Neuronal stem cell (in vitro differentiated cells): ENCODE measurements around the gene DNAAF2.
"Not testable (repeated sequence)": the region's sequence is repeated elsewhere in the genome, so short reads cannot be mapped to it uniquely, and the experiment has no call there.

Source experiments
- DNase-seq: peaks from one replicate; pipeline ENCODE4 v3.0.0-alpha.2; 2013; ENCODE audit warnings: low spot score
- H2AFZ ChIP-seq: one replicate; pipeline ENCODE4 v1.6.1; 2013; ENCODE audit warnings: mild to moderate bottlenecking, low read length, inconsistent platforms
- H2AK5ac ChIP-seq: 2 replicates; pipeline ENCODE4 v1.6.1; 2013; ENCODE audit warnings: low read depth, mild to moderate bottlenecking, inconsistent platforms, low read length, moderate library complexity, mixed read lengths
- H2BK120ac ChIP-seq: 2 replicates; pipeline ENCODE4 v1.6.1; 2013; ENCODE audit warnings: low read depth, mild to moderate bottlenecking, inconsistent platforms, low read length, moderate library complexity, mixed read lengths
- H2BK12ac ChIP-seq: one replicate; pipeline ENCODE4 v1.6.1; 2013; ENCODE audit warnings: low read length, inconsistent platforms
- H2BK15ac ChIP-seq: 2 replicates; pipeline ENCODE4 v1.6.1; 2013; ENCODE audit warnings: mild to moderate bottlenecking, low read length, inconsistent platforms, mixed read lengths
- H2BK5ac ChIP-seq: one replicate; pipeline ENCODE4 v1.6.1; 2013; ENCODE audit warnings: inconsistent platforms, mild to moderate bottlenecking, low read length, moderate library complexity
- H3K14ac ChIP-seq: one replicate; pipeline ENCODE4 v1.6.1; 2013; ENCODE audit warnings: low read length, inconsistent platforms
- H3K18ac ChIP-seq: 2 replicates; pipeline ENCODE4 v1.6.1; 2013; ENCODE audit warnings: low read length, inconsistent platforms
- H3K23ac ChIP-seq: 2 replicates; pipeline ENCODE4 v1.6.1; 2013; ENCODE audit warnings: low read depth, mild to moderate bottlenecking, mixed read lengths, low read length, inconsistent platforms; ENCODE audit not compliant: poor library complexity
- H3K27ac ChIP-seq: replicated peaks from 3 replicates; pipeline ENCODE4 v1.5.1; 2013; ENCODE audit warnings: low read length, inconsistent platforms
- H3K27me3 ChIP-seq, 3 experiments: 2 replicates each; pipeline ENCODE4 v1.6.1; 2013; ENCODE audit warnings: low read length in 3 of 3, mild to moderate bottlenecking in 2 of 3, inconsistent platforms in 1 of 3, low read depth in 1 of 3, mixed read lengths in 1 of 3, moderate library complexity in 1 of 3; ENCODE audit not compliant: control insufficient read depth in 3 of 3, insufficient read depth in 3 of 3
- H3K36me3 ChIP-seq, 2 donors: replicated peaks in 1 of 2; 2 replicates each; pipeline ENCODE4 v1.6.1; 2013; ENCODE audit warnings: low read length in 2 of 2; ENCODE audit not compliant: control insufficient read depth in 2 of 2, insufficient read depth in 2 of 2
- H3K4ac ChIP-seq: 2 replicates; pipeline ENCODE4 v1.6.1; 2013; ENCODE audit warnings: inconsistent platforms, mild to moderate bottlenecking, low read length, moderate library complexity
- H3K4me1 ChIP-seq, 2 donors: 1 replicate in 1 of 2; 2 replicates in 1 of 2; pipeline ENCODE4 v1.6.1; 2013; ENCODE audit warnings: low read length in 2 of 2, low read depth in 1 of 2; ENCODE audit not compliant: control insufficient read depth in 2 of 2, insufficient read depth in 1 of 2
- H3K4me2 ChIP-seq: one replicate; pipeline ENCODE4 v1.6.1; 2013; ENCODE audit warnings: mild to moderate bottlenecking, low read length, inconsistent platforms; ENCODE audit not compliant: insufficient read depth, poor library complexity, severe bottlenecking
- H3K4me3 ChIP-seq, 2 donors: 2 replicates each; pipeline ENCODE4 v1.5.1; 2013; ENCODE audit warnings: low read length in 2 of 2, mild to moderate bottlenecking in 2 of 2, inconsistent platforms in 1 of 2, moderate library complexity in 1 of 2
- H3K79me1 ChIP-seq: one replicate; pipeline ENCODE4 v1.6.1; 2013; ENCODE audit warnings: low read depth, mild to moderate bottlenecking, inconsistent platforms, low read length, moderate library complexity
- H3K9ac ChIP-seq: one replicate; pipeline ENCODE4 v1.6.1; 2013; ENCODE audit warnings: mild to moderate bottlenecking, low read depth, low read length, inconsistent platforms; ENCODE audit not compliant: poor library complexity
- H3K9me3 ChIP-seq, 2 donors: replicated peaks in 1 of 2; 2 replicates each; pipeline versions ENCODE3 to v1.6.1; 2013; ENCODE audit warnings: low read length in 2 of 2, mild to moderate bottlenecking in 2 of 2, inconsistent platforms in 1 of 2, low read depth in 1 of 2, mixed read lengths in 1 of 2, moderate library complexity in 1 of 2; ENCODE audit not compliant: control insufficient read depth in 2 of 2, insufficient read depth in 1 of 2
- H4K8ac ChIP-seq: one replicate; pipeline ENCODE4 v1.6.1; 2013; ENCODE audit warnings: low read depth, mild to moderate bottlenecking, inconsistent platforms, low read length, moderate library complexity
- H4K91ac ChIP-seq: one replicate; pipeline ENCODE4 v1.6.1; 2013; ENCODE audit warnings: low read length, low read depth, mild to moderate bottlenecking, inconsistent platforms; ENCODE audit not compliant: poor library complexity
- WGBS, 2 donors: extraction: QIAGEN DNeasy Blood & Tissue Kit; methylation state at CpG; one replicate each; pipeline ENCODE4 v1.1.7; 2013; ENCODE audit warnings: missing lambda C conversion rate in 2 of 2, mixed read lengths in 1 of 2; ENCODE audit not compliant: insufficient read length in 2 of 2, insufficient replicate concordance in 1 of 2; ENCODE audit errors: extremely low coverage in 2 of 2; 5-methylcytosine and 5-hydroxymethylcytosine counted together

The DNAAF2 gene

GRCh38 chr14:49586673-49587460 is 48.2 kb downstream of the DNAAF2 start:
- H4K91ac ChIP-seq = no peak overlapping the region
- H3K4me1 ChIP-seq = peaks cover 7 to 11% of the 10 kb centered on the region in 2 donors
- H2BK15ac ChIP-seq = no peak overlapping the region
- no peak overlapping the region for H2BK120ac ChIP-seq
- no peaks in the 10 kb centered on the region for H3K27me3 ChIP-seq
- H4K8ac ChIP-seq = no peak overlapping the region
- H3K27ac ChIP-seq = peak overlapping the region; percentile 35
- H3K9me3 ChIP-seq = no peaks in the 10 kb centered on the region
- H2AFZ ChIP-seq = peak overlapping the region; percentile 39
- no peak overlapping the region for H2AK5ac ChIP-seq
- H3K36me3 ChIP-seq = peaks cover 13 to 34% of the 10 kb centered on the region in 2 donors
- H2BK5ac ChIP-seq = no peak overlapping the region
- H3K23ac ChIP-seq = no peak overlapping the region
- H3K18ac ChIP-seq = no peak overlapping the region
- H3K4me3 ChIP-seq = peak overlapping the region in 1 of 2 donors; percentile 19
- H3K4ac ChIP-seq = no peak overlapping the region
- no CpG with 5 or more reads among the region's 21 CpGs for WGBS, 2 donors
- H3K9ac ChIP-seq = no peak overlapping the region
- DNase-seq = peak; percentile 70
- H3K79me1 ChIP-seq = no peaks in the 10 kb centered on the region
- H2BK12ac ChIP-seq = no peak overlapping the region
- no peak overlapping the region for H3K14ac ChIP-seq
- H3K4me2 ChIP-seq = no peak overlapping the region

- Histone ChIP-seq H3K4ac (no peak within 1 kb of the TSS), H3K4me1 (peaks cover 7 to 11% of the 10 kb centered on the region in 2 donors), H3K36me3 (peaks cover 13 to 41% of the 10 kb centered on the region in 2 donors), H3K4me3 (peak within 1 kb of the TSS; percentile 78 to 100), H3K23ac (peak within 1 kb of the TSS; percentile 80), H3K9ac (peak within 1 kb of the TSS; percentile 92), H3K4me2 (peak within 1 kb of the TSS; percentile 75), H3K27ac (peak within 1 kb of the TSS; percentile 74), H2BK5ac (no peak within 1 kb of the TSS), H3K14ac (no peak within 1 kb of the TSS), H2AFZ (peak within 1 kb of the TSS; percentile 77), H4K91ac (no peak within 1 kb of the TSS), H3K18ac (peak within 1 kb of the TSS; percentile 95), H3K27me3 (no peaks in the 10 kb centered on the region), H2BK15ac (no peak within 1 kb of the TSS), H3K79me1 (no peaks in the 10 kb centered on the region), H2BK120ac (no peak within 1 kb of the TSS), H2BK12ac (no peak within 1 kb of the TSS), H3K9me3 (no peaks in the 10 kb centered on the region), H4K8ac (no peak within 1 kb of the TSS), H2AK5ac (no peak within 1 kb of the TSS)
- no CpG with 5 or more reads among the region's 55 CpGs for WGBS, 2 donors
- peak; percentile 100 for DNase-seq
These were observed 49.0 kb downstream of the DNAAF2 start, which contains the start of gene RPS29 for GRCh38 chr14:49585803-49586672. TSS of gene RPS29 (minus strand) at chr14:49586380. CDS start at chr14:49586346, 34 bp downstream.

- DNase-seq, H3K9ac ChIP-seq, H3K27ac ChIP-seq, H2BK5ac ChIP-seq, H3K18ac ChIP-seq, H3K27me3 ChIP-seq, H3K79me1 ChIP-seq, H3K9me3 ChIP-seq, H2AK5ac ChIP-seq, H3K14ac ChIP-seq, H2AFZ ChIP-seq, H2BK12ac ChIP-seq, H2BK15ac ChIP-seq, H4K91ac ChIP-seq, H4K8ac ChIP-seq, H2BK120ac ChIP-seq, H3K23ac ChIP-seq, H3K4ac ChIP-seq: not testable (repeated sequence)
- Histone ChIP-seq H3K4me2 (peak overlapping the region; percentile 75), H3K36me3 (peaks cover 13 to 43% of the 10 kb centered on the region in 2 donors), H3K4me1 (peaks cover 7 to 11% of the 10 kb centered on the region in 2 donors), H3K4me3 (peak overlapping the region; percentile 78 to 100)
- no CpG with 5 or more reads among the region's 32 CpGs for WGBS, 2 donors
These were observed 49.9 kb downstream of the DNAAF2 start for GRCh38 chr14:49584981-49585640.
